Sigmoid colon (tissue), 3 donors: Measurements from ENCODE around the gene ATG2A.

Experiments
- CTCF ChIP-seq, 4 experiments: fragments of 450-650 bp in 3 of 4; fragments of 200-600 bp in 1 of 4; IDR thresholded peaks; one replicate each; pipeline ENCODE4 v1.5.1; 2016 to 2019; ENCODE audit warnings: antibody characterized with exemption in 4 of 4, mild to moderate bottlenecking in 3 of 4, moderate library complexity in 2 of 4
- POLR2A ChIP-seq, 2 donors: fragments of 450-650 bp; IDR thresholded peaks; one replicate each; pipeline ENCODE4 v1.6.1; 2016; ENCODE audit warnings: antibody characterized with exemption in 2 of 2, mild to moderate bottlenecking in 2 of 2, moderate library complexity in 2 of 2

- TF ChIP-seq POLR2A (IDR thresholded peaks at IDR 0.05) (no peak), CTCF (IDR thresholded peaks at IDR 0.05) (no peak)
Observed at GRCh38 chr11:64848826-64849597, 68.0 kb downstream of the ATG2A start.
